HG02885 (cell line): ENCODE data around the gene IQCE.

Source experiments
- ATAC-seq: cut with Tn5 transposase; IDR thresholded peaks from one replicate; pipeline ENCODE4 v1.9.1; 2021; ENCODE audit warnings: mild to moderate bottlenecking; ENCODE audit not compliant: unreplicated experiment, poor library complexity

Gene IQCE

DNA sequence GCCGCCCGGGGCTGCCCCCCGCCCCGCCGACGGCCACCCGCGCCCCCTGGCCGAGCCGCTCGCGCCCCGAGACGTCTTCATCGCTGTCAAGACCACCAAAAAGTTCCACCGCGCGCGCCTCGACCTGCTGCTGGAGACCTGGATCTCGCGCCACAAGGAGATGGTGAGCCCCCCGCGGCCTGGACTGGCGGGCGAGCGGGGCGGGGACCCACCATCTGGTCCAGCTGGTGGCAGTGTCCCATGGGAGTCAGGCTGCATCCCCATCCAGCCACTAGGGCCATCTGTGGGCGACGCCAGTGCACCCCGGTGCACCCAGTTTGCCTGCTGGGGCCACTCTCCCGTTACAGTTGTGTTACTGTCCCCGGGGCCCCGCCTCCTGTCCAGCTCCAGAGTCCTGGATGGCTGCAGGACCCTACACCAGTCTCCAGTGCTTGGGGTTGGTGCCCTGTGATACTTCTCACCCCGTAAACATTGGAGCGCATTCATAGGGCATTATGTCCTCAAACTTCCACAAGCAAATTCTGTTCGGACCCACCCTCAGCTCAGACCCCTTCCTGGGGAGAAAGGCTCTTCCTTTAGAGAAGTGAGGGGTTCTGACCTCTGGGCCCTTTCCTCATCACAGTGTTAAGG is 38.5 kb upstream of the IQCE start:
- ATAC-seq, result no peak

DNA sequence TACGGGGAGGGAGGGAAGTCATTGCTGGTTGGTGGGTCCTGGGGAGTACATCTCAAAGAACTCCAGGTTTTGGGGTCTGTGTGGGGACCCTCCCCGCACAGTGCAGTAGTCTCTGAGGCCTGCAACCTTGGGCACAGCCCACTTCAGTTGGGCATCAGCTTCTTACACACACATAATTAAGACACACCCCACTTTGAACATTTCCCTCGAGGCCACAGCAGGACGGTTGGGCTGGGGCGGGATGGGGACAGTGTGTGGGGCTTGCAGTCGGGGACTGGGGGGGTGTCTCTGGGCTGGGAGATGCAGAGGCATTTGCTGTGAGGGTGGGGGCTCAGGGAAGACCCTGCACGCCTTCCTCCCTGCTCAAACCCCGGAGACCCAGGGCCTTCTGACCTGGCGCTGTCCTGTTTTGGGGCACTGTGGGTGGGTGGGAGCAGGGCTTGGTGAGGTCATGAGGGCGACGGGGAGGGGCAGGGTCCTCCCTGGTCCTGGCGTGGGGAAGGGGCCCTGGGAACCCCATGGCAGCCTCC is 38.0 kb upstream of the IQCE start:
- no peak for ATAC-seq

DNA sequence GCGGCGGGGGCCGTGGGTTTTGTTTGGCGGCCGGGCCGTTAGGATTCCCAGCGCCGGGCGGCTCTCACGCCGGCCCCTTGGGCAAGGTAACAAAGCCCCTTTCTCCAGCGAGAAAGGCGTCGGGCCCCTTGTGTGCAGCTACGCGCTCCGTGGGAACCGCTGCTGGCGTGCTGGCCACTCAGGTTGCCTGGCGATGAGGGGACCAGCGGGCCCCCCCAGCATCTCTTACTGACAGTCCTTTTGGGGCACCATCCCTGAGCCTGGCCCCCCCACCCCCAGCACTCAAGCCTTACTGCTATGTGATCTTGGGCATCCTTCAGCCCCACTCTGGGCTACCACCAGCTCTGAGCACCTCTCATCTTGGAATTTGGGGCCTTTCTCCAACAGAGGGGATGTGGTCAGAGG is 37.4 kb upstream of the IQCE start:
- no peak for ATAC-seq

- ATAC-seq, result no peak
Observed at GRCh38 chr7:2521952-2522591, 36.7 kb upstream of the IQCE start.

- no peak for ATAC-seq
Observed at GRCh38 chr7:2522780-2523433, 35.9 kb upstream of the IQCE start.

- no peak for ATAC-seq
Observed at GRCh38 chr7:2523461-2523936, 35.3 kb upstream of the IQCE start.

DNA sequence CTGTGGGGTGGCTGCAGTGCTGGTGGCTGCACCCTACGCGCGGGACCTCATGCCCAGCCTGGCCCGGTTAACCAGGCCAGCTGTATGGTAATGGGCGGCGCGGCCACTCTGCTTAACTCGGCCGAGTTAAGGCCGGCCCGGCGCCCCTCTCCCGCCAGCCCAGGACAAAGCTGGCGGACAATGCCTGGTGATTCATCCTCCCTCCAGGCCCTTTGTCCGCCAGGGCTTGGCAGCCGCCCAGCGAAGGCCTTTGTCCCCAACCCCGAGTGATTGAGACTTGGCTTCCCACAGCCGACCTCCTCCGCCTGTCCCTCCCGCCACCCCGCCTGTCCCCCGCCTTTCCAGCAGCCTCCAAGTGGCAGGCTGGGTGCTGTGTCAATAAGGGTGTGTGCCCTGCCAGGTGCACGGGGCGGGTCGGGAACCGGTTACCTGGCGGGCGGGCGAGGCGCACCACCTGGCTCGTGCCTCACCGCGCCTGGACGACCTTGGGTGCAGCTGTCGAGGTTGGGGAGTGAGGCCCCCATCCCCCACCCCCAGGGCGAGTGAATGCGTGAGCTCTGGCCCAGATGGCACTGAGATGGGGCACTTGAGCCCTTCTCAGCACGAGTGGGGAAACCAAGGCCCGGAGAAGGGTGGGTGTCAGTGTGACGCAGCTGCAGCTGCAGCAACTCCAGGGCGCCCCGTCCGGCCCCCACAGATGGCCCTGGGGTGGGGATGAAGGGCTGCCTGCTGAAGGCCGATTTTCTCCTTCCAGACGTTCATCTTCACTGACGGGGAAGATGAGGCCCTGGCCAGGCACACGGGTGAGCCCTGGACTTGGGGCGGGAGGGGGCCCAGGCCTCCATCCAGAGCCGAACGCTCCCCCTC is 34.6 kb upstream of the IQCE start:
- ATAC-seq, result no peak

GRCh38 chr7:2524808-2525657 is 33.7 kb upstream of the IQCE start:
- no peak for ATAC-seq

- no peak for ATAC-seq
Observed at GRCh38 chr7:2525658-2526630, 32.8 kb upstream of the IQCE start.

DNA sequence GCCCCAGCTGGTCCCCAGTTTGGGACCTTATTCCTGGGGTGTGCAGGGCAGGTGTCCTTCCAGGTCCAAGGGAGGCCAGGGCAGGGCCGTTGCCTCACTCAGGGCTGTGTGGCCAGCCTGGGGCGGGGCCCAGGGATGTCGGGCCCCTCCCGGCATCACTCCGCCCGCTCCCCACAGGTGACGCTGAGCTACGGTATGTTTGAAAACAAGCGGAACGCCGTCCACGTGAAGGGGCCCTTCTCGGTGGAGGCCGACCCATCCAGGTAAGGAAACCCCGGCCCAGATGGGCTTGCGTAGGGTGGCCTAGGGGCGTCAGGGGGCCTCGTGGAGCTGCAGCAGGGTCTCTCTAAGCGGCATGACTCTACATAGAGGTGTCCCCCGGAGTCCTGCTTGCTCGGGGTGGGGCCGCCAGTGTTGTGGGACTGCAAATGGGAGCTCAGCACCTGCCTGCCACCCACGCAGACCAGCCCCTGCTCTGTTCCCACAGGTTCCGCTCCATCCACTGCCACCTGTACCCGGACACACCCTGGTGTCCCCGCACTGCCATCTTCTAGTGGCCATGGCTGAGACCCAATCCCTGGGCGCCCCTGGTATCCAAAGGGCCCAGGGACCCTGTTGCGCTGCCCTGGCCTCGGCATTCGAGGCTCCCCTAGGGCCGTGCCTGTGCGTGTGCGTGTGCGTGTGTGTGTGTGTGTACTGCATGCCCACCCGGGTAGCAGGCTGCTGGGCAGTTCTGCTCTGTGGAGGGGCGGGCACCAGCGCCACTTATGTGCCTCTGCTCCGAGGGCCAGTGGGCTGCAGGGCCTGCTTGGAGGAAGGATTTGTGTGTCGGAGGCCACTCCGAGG is 31.9 kb upstream of the IQCE start:
- no peak for ATAC-seq

GRCh38 chr7:2527505-2528467 is 31.0 kb upstream of the IQCE start:
- no peak for ATAC-seq

GRCh38 chr7:2528481-2529095 is 30.2 kb upstream of the IQCE start:
- ATAC-seq, result no peak

DNA sequence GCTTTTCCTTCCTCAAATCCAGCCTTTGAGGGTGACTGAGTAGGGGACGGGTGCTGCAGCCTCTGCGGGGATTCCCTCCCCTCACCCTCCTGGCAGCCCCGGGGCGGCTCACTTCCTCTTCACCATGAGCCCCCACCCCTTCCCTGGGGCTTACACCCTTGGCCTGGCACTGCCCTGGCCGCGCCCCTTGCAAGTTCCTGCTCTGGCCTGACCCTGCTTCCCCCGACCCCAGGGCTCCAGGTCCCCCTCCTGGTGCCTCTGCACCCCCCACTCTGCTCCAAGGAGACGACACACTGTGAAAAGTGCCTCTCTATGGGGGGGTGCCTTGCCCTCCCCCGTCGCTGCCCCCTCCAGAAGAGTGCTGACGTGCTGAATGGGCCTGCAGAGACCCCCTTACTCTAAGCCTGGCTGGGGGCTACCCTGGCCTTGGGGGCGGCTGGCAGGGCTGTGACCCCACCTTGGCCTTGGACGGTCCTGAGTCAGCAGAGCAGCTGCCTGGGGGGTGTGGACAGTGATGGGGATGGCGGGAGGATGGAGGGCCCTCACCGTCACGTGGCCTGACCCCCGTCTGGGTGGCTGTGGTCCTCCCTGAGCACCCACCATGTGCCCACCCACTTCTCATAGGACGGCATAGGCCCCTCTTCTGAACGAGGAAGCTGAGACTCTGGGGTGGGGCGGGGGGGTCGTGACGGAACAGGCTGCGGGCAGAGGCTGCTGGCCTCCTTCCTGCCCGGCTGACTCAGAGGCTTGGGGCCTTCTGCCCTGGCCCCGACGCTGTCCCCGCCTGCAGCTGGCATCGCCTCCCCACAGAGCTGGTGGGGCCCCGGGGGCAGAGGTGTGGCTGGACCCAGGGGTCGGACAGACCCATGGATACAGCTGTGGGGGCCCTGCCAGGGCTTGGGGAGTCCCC is 29.4 kb upstream of the IQCE start:
- no peak for ATAC-seq

- ATAC-seq, result no peak
Observed at GRCh38 chr7:2530071-2530987, 28.4 kb upstream of the IQCE start.
